ENCODE measurements around the gene DPM2.

Gene DPM2

GRCh38 chr9:127937388-127938297, at the start of gene DPM2:
DPM2 (minus strand) TSS chr9:127937854; CDS start chr9:127937820, 34 bp downstream.
- peak; percentile 96 for DNase-seq (ENCODE audit: low spot score)

GRCh38 chr9:127987103-127987614, 49.5 kb upstream of the DPM2 start:
- DNase-seq (ENCODE audit: low spot score), result no peak

GRCh38 chr9:127985011-127985410, 47.4 kb upstream of the DPM2 start:
- DNase-seq (ENCODE audit: low spot score), result no peak

- DNase-seq (ENCODE audit: low spot score), result no peak
Observed at GRCh38 chr9:127983847-127984289, 46.2 kb upstream of the DPM2 start.

- no peak for DNase-seq (ENCODE audit: low spot score)
Observed at GRCh38 chr9:127982912-127983311, 45.3 kb upstream of the DPM2 start.

- DNase-seq (ENCODE audit: low spot score), result no peak
Observed at GRCh38 chr9:127981559-127982121, 44.0 kb upstream of the DPM2 start.

- peak; percentile 93 for DNase-seq (ENCODE audit: low spot score)
Observed at GRCh38 chr9:127980706-127981558, 43.3 kb upstream of the DPM2 start, which contains the start of gene EEIG1. EEIG1 (minus strand) TSS chr9:127980989; CDS start chr9:127980137, 852 bp downstream.

- DNase-seq (ENCODE audit: low spot score), result no peak
Observed at GRCh38 chr9:127980060-127980705, 42.5 kb upstream of the DPM2 start.

- peak; percentile 66 for DNase-seq (ENCODE audit: low spot score)
Observed at GRCh38 chr9:127979333-127980059, 41.8 kb upstream of the DPM2 start.

GRCh38 chr9:127979015-127979332, 41.3 kb upstream of the DPM2 start:
- no peak for DNase-seq (ENCODE audit: low spot score)

- peak; percentile 51 for DNase-seq (ENCODE audit: low spot score)
Observed at GRCh38 chr9:127977884-127978647, 40.4 kb upstream of the DPM2 start.

- DNase-seq (ENCODE audit: low spot score), result no peak
Observed at GRCh38 chr9:127977009-127977883, 39.6 kb upstream of the DPM2 start.

- DNase-seq (ENCODE audit: low spot score), result no peak
Observed at GRCh38 chr9:127976498-127976897, 38.8 kb upstream of the DPM2 start.

- DNase-seq (ENCODE audit: low spot score), result no peak
Observed at GRCh38 chr9:127975376-127976315, 38.0 kb upstream of the DPM2 start.

- DNase-seq (ENCODE audit: low spot score), result no peak
Observed at GRCh38 chr9:127974769-127975261, 37.2 kb upstream of the DPM2 start.

- DNase-seq (ENCODE audit: low spot score), result no peak
Observed at GRCh38 chr9:127974001-127974768, 36.5 kb upstream of the DPM2 start.

Measured in HuH-7.5 (cell line).